ENCODE measurements around the gene SH2D3C.
"Not testable (repeated sequence)": the region's sequence is repeated elsewhere in the genome, so short reads cannot be mapped to it uniquely, and the experiment has no call there.

The SH2D3C gene

DNA sequence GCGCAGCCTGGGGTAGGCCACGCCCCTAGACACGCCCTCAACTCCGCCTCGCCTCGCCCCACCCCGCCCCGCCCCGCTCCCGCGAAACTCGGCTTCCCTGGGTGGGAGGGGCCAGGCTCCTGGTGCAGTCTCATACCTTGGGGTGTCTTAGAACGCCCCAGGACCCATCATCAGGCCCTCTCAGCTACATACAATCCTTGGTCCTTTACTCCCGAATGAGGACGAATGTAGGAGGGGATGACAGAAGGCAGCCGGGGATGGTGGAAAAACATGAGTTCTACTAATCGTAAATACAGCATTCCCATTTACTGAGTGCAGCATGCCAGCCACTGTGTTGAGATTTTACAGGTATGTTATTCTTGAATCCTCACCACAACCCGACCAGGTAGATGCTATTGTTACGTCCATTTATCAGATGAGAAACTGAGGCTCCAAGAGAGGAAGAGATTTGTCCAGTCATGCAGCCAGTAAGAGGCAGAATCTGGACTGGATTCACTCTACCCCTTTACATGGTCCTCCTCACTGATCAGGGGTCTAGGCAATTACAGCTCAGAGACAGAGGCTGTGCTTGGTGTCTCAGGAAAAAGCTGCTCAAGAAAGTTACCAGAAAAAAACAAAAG is 6.8 kb downstream of the SH2D3C start:
- DNase-seq = peak in 1 of 42 donors; percentile 95
- intact Hi-C loops (cut with DNase I) = no loop called here

GRCh38 chr9:127770905-127771569 is 7.4 kb downstream of the SH2D3C start:
- DNase-seq = peak in 41 of 42 donors; percentile 80 to 97 (median 93)
- intact Hi-C loops (cut with DNase I) = no loop called here

- DNase-seq = no peak
- intact Hi-C loops (cut with DNase I) = no loop called here
These were observed 7.9 kb downstream of the SH2D3C start for GRCh38 chr9:127770583-127770904.

DNA sequence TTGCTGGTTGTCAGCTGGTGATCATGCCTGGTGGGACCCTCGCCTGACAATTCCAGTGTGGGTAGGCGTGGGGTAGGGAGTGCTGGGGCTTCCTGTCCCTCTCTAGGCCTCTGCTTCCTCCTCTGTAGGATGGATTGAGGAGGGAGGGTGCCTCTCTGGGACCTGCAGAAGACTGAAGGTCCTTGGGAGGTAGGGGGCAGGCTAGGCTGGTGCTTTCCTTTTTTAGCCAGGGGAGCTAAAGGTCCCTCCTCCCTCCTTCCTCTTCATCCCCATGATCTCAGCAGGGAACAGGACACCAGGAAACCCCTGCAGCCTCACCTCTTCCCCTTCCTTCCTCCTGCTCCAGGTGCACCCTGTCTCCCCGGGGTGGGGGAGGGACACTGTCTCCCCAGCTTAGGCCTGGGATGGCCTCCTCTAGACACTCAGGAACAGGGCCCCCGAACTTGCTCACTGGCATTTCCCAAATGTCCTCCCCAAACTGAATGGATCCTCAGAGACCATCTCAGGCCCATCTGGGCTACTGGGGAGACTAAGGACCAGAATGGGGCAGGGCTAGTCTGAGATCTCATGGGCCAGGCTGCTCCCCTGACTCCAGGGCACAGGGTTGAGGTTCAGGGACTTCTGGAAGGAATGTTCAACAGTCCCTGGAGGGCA is 8.4 kb downstream of the SH2D3C start:
- DNase-seq = no peak

DNA sequence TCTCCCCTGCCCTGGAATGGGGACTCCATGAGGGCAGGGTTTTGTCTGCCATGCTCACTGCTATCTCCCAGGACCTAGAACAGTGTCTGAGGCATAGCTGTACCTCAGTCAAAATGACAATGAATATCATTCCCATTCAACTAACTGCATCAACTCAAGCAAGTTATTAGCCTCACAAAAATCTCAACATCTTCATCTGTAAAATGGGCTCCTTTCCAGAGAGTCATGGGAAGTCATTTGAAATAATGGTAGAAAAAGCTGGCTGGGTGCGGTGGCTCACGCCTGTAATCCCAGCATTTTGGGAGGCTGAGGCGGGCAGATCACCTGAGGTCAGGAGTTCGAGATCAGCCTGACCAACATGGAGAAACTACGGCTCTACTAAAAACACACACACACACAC is 9.4 kb downstream of the SH2D3C start:
- DNase-seq = no peak
- intact Hi-C loops (cut with DNase I) = no loop called here

More for the DNA sequence above, 8.4 kb downstream of the SH2D3C start:
- intact Hi-C loops (cut with DNase I) = no loop called here

GRCh38 chr9:127768698-127769097 is 9.8 kb downstream of the SH2D3C start:
- intact Hi-C loops (cut with DNase I) = no loop called here
- no peak for DNase-seq

GRCh38 chr9:127767909-127768331 is 10.5 kb downstream of the SH2D3C start:
- no peak for DNase-seq
- intact Hi-C loops (cut with DNase I) = no loop called here

DNA sequence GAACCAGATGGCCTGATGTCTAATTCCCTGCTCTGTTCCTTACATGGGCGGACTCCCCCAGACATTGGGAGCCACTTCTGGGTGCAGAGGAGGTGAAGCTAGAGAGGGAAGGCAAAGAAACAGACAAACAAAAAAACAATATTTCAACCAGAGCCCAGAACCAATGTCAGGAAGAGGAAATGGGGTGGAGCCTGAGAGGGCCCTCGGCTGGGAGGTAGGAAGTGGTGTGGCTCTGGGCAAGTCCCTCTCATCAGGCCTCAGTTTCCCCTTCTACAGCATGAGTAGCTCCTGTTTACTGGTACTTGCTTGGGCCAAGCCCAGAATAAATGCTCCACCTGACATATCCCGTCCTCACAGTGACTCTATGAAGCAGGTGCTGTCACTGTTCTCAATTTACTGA is 11.1 kb downstream of the SH2D3C start:
- intact Hi-C loops (cut with DNase I) = no loop called here
- no peak for DNase-seq

GRCh38 chr9:127765418-127765817 is 13.0 kb downstream of the SH2D3C start:
- intact Hi-C loops (cut with DNase I) = no loop called here
- no peak for DNase-seq

DNA sequence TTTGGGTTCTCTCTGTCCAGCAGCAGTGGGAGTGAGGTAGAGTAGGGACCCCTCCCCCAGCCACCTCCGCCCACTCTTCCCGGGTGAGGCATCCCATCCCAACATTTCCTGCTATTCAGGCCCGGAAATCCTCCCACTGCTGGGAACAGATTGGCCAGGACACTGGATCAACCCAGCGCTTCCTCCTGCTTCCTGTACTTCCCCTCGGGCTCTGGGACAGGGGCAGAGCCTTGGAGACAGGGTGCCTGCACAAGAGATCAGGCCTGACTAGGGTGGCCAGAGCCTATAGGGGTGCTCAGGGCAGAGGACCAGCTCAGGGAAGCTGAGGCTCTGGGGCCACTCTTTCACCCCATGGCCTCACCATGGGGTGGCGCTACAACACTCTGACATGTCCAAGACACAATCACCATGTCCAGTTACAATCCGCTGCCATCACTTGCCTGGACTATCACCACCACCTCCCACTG is 14.5 kb downstream of the SH2D3C start:
- intact Hi-C loops (cut with DNase I) = no loop called here
- peak in 6 of 42 donors; percentile 19 to 70 (median 46) for DNase-seq

DNA sequence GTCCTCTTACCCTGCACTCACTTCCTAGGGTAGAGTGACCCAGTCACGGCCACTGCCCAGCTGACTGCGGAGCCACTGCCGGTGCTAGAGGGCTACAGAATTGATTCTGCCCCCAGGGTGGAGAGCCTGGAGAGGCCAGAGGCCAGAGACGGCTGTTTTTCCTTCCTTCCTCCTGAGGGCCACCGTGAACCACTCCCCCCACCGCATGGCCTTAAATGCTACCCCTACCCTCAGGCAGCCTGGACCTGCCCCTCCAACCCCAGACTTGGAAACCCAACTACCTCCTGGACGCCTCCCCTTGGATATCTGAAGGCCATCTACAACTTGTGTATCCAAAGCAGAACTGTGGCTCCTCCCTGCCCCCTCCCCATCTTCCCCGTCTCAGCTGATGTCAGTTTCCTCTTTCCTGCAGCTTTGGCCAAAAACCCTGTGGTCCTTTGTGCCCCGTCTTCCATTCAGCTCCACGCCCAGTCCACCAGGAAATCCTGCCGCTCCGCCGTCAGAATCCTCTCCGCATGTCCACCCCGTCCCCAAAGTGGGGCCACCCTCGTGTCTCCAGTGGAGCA is 16.3 kb downstream of the SH2D3C start:
- DNase-seq = peak in 9 of 42 donors; percentile 12 to 56 (median 30)
- intact Hi-C loops (cut with DNase I) = no loop called here

GRCh38 chr9:127761491-127761956 is 16.9 kb downstream of the SH2D3C start:
- intact Hi-C loops (cut with DNase I) = no loop called here

DNA sequence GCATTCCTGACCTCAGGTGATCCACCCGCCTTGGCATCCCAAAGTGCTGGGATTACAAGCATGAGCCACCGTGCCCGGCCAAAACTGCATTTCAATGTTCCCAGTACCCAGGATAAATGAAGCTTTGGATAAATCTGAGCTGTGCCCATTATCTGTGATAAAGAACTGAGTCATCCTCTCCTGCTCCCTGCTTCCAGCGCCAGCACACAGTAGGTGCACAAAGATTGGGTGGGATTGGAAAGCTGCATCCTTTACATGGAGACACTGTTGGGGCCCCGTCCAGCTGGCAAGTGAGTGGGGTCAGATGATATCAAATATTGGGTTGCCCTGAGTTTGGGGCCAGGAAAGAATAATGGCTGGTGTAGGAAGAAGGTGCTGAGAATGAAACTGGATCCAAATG is 17.4 kb downstream of the SH2D3C start:
- intact Hi-C loops (cut with DNase I) = no loop called here
- DNase-seq = no peak

More at GRCh38 chr9:127761491-127761956, 16.9 kb downstream of the SH2D3C start:
- no peak for DNase-seq

- DNase-seq = no peak
These were observed 19.6 kb downstream of the SH2D3C start for GRCh38 chr9:127758843-127759242.

DNA sequence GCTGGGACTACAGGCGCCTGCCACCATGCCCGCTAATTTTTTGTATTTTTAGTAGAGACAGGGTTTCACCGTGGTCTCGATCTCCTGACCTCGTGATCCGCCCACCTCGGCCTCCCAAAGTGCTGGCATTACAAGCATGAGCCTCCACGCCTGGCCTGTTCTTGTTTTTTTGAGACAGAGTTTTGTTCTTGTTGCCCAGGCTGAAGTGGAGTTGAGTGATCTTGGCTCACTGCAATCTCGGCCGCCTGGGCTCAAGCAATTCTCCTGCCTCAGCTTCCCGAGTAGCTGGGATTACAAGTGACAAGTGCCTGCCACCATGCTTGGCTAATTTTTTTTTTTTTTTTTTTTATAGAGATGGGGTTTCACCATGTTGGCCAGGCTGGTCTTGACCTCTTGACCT is 21.7 kb downstream of the SH2D3C start:
- DNase-seq; intact Hi-C loops (cut with DNase I): not testable (repeated sequence)

More at GRCh38 chr9:127758843-127759242, 19.6 kb downstream of the SH2D3C start:
- intact Hi-C loops (cut with DNase I) = no loop called here

- intact Hi-C loops (cut with DNase I) = no loop called here
- no peak for DNase-seq
These were observed 22.2 kb downstream of the SH2D3C start for GRCh38 chr9:127756233-127756632.

DNA sequence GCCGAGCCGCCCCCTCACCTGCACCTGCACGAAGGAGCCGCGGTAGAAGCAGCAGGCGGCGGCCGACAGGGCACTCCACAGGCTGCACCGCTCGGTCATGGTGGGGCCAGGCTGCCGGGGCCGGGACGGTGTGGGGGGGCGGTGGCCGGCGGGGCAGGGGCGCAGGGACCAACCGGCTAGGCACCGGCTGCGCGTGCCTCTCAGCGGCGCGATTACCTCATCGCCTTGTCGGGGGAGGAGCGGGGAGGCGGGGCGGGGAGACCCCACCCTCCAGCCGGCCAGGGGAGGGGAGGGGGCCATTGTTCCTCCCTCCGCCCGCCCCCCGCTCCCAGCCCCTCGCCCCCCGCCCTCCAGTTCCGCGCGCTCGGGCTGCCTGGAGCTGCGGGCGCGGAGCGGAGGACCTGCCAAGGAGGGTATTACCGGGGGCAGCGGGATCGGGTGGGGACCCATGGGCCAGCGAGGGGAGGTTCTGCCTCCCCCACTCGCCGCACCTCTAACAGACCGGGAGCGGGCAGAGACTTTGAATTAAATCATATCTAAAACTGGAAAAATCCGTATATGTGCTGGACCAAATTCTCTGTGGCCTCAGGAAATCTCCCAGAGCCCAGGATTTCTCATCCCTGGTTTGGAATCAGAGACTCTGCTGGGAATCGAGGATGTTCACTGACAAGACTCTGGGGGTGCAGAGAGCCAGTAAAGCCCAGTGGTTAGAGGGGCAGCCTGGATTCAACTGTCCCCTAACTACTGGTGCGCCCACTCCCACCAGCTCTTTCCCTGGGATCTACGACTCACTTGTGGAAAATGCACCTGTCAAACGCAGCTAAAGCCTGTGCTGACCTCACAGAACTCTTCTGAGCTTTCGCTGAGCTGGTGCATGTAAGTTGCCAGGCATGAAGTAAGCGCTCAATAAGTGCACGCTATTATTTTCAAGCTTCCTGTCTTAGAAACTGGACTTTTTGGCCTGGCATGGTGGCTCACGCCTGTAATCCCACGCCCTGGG is 23.1 kb downstream of the SH2D3C start:
- intact Hi-C loops (cut with DNase I) = no loop called here
- peak in 10 of 42 donors; percentile 26 to 61 (median 36) for DNase-seq

Data from head of caudate nucleus (tissue), 42 donors.